DMS79 (cell line): ENCODE data around the gene TOM1L2.
"Not testable (repeated sequence)": the region's sequence is repeated elsewhere in the genome, so short reads cannot be mapped to it uniquely, and the experiment has no call there.

ENCODE experiments used
- DNase-seq: peaks from one replicate; lab custom pipeline; 2025; lab: John Stamatoyannopoulos, UW

TOM1L2 gene

GRCh38 chr17:17924131-17924856 lies 47.9 kb downstream of the TOM1L2 start:
- DNase-seq = no peak

GRCh38 chr17:17922070-17922614 lies 50.1 kb downstream of the TOM1L2 start:
- DNase-seq = peak; percentile 10

GRCh38 chr17:17921192-17922069 lies 50.8 kb downstream of the TOM1L2 start:
- no peak for DNase-seq

- peak; percentile 22 for DNase-seq
Observed at GRCh38 chr17:17919169-17920107, 52.8 kb downstream of the TOM1L2 start.

GRCh38 chr17:17917394-17917793 lies 54.8 kb downstream of the TOM1L2 start:
- DNase-seq = no peak

GRCh38 chr17:17915183-17915582 lies 57.0 kb downstream of the TOM1L2 start:
- DNase-seq = no peak

- DNase-seq = peak; percentile 93
Observed at GRCh38 chr17:17913695-17914332, 58.4 kb downstream of the TOM1L2 start.

- DNase-seq = not testable (repeated sequence)
Observed at GRCh38 chr17:17912336-17912735, 59.9 kb downstream of the TOM1L2 start.

GRCh38 chr17:17911001-17911613 lies 61.1 kb downstream of the TOM1L2 start:
- DNase-seq = no peak

- no peak for DNase-seq
Observed at GRCh38 chr17:17910060-17910459, 62.1 kb downstream of the TOM1L2 start.

GRCh38 chr17:17909078-17909477 lies 63.1 kb downstream of the TOM1L2 start:
- no peak for DNase-seq

- no peak for DNase-seq
Observed at GRCh38 chr17:17907469-17907868, 64.7 kb downstream of the TOM1L2 start.

GRCh38 chr17:17906418-17907215 lies 65.6 kb downstream of the TOM1L2 start:
- DNase-seq = no peak

GRCh38 chr17:17905036-17905320 lies 67.2 kb downstream of the TOM1L2 start:
- DNase-seq = no peak

- DNase-seq = no peak
Observed at GRCh38 chr17:17904166-17905035, 67.8 kb downstream of the TOM1L2 start.

- no peak for DNase-seq
Observed at GRCh38 chr17:17902877-17903276, 69.3 kb downstream of the TOM1L2 start.

- DNase-seq = no peak
Observed at GRCh38 chr17:17902376-17902775, 69.8 kb downstream of the TOM1L2 start.

GRCh38 chr17:17900615-17901520 lies 71.3 kb downstream of the TOM1L2 start:
- DNase-seq = peak; percentile 81
